Effector memory CD8-positive, alpha-beta T cell (primary cell): Measurements from ENCODE around the gene COX10.
"Not testable (repeated sequence)": the region's sequence is repeated elsewhere in the genome, so short reads cannot be mapped to it uniquely, and the experiment has no call there.

Experiments used
- ATAC-seq: fragments of 150-1000 bp; cut with Tn5 transposase; replicated peaks from 2 replicates; pipeline ENCODE4 v1.10.0; 2021; ENCODE audit warnings: mild to moderate bottlenecking, moderate library complexity
- DNase-seq, 3 experiments: peaks; one replicate each; pipeline ENCODE4 v3.0.0; 2021
- H3K27ac Mint-ChIP-seq, 2 donors: one replicate each; pipeline ENCODE4 v1.8.0; 2022; ENCODE audit warnings: mild to moderate bottlenecking in 2 of 2, mixed read lengths in 2 of 2, moderate library complexity in 2 of 2
- H3K27me3 Mint-ChIP-seq, 2 donors: one replicate each; pipeline ENCODE4 v1.8.0; 2022; ENCODE audit warnings: mixed read lengths in 2 of 2
- H3K36me3 Mint-ChIP-seq: one replicate; pipeline ENCODE4 v1.8.0; 2022; ENCODE audit warnings: mild to moderate bottlenecking, moderate library complexity, mixed read lengths; ENCODE audit not compliant: insufficient read depth
- H3K4me1 Mint-ChIP-seq, 2 donors: one replicate each; pipeline ENCODE4 v1.8.0; 2022; ENCODE audit warnings: low read depth in 2 of 2, mixed read lengths in 2 of 2
- H3K4me3 Mint-ChIP-seq, 2 donors: one replicate each; pipeline ENCODE4 v1.8.0; 2022; ENCODE audit warnings: mild to moderate bottlenecking in 2 of 2, mixed read lengths in 2 of 2, moderate library complexity in 2 of 2
- H3K9me3 Mint-ChIP-seq, 2 donors: one replicate each; pipeline ENCODE4 v1.8.0; 2022; ENCODE audit warnings: mixed read lengths in 2 of 2

Gene COX10

GRCh38 chr17:14149751-14150150, 80.4 kb downstream of the COX10 start:
- ATAC-seq (no peak), DNase-seq (no peak)
- H3K4me3 Mint-ChIP-seq = no peak overlapping the region
- peaks cover 18 to 32% of the 10 kb centered on the region in 2 donors for H3K4me1 Mint-ChIP-seq
- peaks cover 3% of the 10 kb centered on the region for H3K36me3 Mint-ChIP-seq
- no peak overlapping the region for H3K27ac Mint-ChIP-seq
- H3K9me3 Mint-ChIP-seq = no peaks in the 10 kb centered on the region
- H3K27me3 Mint-ChIP-seq = no peaks in the 10 kb centered on the region

DNA sequence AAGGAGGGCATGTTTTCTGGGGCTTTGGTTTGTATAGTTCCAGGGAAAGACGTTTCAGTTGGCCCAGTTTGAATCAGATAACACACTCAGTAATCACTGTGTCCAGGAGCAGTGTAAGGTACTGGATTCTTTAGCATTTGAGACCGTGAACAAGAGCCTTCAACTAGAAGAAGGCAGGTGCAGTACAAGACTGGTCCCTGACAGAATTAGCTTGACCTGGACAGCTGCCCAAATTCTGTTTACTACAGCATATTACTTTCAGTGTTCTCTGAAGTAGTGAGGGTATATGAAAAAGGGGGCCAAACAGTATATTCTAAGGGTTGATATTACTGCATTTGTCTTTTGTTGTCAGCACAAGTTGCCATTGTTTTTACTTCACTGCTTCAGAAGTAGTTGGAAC, 81.3 kb downstream of the COX10 start:
- DNase-seq (no peak), ATAC-seq (no peak)
- Mint-ChIP-seq H3K4me1 (peaks cover 14 to 35% of the 10 kb centered on the region in 2 donors), H3K36me3 (peaks cover 7% of the 10 kb centered on the region), H3K27ac (no peak overlapping the region), H3K4me3 (no peak overlapping the region), H3K9me3 (no peaks in the 10 kb centered on the region), H3K27me3 (no peaks in the 10 kb centered on the region)

- H3K4me3 Mint-ChIP-seq = no peak overlapping the region
- no peak overlapping the region for H3K27ac Mint-ChIP-seq
- H3K4me1 Mint-ChIP-seq = peaks cover 20 to 32% of the 10 kb centered on the region in 2 donors
- no peaks in the 10 kb centered on the region for H3K9me3 Mint-ChIP-seq
- DNase-seq (no peak), ATAC-seq (no peak)
- peaks cover 7% of the 10 kb centered on the region for H3K36me3 Mint-ChIP-seq
- H3K27me3 Mint-ChIP-seq = no peaks in the 10 kb centered on the region
Observed at GRCh38 chr17:14152721-14153120, 83.4 kb downstream of the COX10 start.

DNA sequence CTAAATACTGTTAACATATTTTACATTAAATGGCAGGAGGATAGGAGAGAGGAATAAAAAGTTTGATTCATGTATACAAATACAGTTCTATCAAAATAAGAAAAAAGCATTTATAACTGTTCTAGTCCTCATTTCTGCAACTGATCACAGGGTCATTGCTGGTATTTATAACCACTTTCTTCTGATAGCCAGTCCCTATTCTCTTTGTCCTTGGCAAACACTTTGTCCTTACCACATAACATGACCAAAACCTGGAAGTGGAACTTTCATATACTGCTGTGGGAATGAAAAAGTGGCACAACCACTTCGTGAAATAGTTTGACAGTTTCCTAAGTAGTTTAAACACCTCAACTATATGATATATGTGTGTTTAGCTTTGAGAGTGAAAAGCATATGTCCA, 84.1 kb downstream of the COX10 start:
- Mint-ChIP-seq H3K27ac (no peak overlapping the region), H3K4me3 (no peak overlapping the region), H3K27me3 (no peaks in the 10 kb centered on the region), H3K9me3 (no peaks in the 10 kb centered on the region), H3K4me1 (peaks cover 20 to 32% of the 10 kb centered on the region in 2 donors), H3K36me3 (peaks cover 7% of the 10 kb centered on the region)
- no peak for DNase-seq
- no peak for ATAC-seq

DNA sequence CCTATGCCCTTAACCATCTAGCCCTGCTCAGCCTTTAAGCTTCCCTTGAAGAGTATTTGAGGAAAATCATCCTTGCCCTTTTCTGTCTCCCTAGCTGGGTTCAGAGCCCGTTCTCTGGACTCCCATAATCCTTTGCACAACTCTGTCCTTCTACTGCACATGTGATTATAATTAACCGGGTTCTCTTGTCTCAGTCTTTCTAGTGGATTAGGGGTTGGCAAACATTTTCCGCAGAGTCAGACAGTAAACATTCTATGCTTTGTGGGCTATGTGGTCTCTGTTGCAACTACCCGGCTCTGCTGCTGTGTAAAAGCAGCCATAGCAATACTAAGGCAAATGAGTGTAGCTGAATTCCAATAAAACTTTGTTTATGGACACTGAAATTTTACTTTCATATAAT, 87.4 kb downstream of the COX10 start:
- Mint-ChIP-seq H3K27ac (peak overlapping the region in 1 of 2 donors; percentile 47), H3K4me3 (no peak overlapping the region), H3K4me1 (peaks cover 10 to 22% of the 10 kb centered on the region in 2 donors), H3K36me3 (peaks cover 4% of the 10 kb centered on the region), H3K27me3 (no peaks in the 10 kb centered on the region), H3K9me3 (no peaks in the 10 kb centered on the region)
- no peak for DNase-seq
- ATAC-seq = no peak

GRCh38 chr17:14157822-14158221, 88.5 kb downstream of the COX10 start:
- DNase-seq (no peak), ATAC-seq (no peak)
- no peaks in the 10 kb centered on the region for H3K27me3 Mint-ChIP-seq
- H3K27ac Mint-ChIP-seq = no peak overlapping the region
- no peak overlapping the region for H3K4me3 Mint-ChIP-seq
- no peaks in the 10 kb centered on the region for H3K9me3 Mint-ChIP-seq
- H3K4me1 Mint-ChIP-seq = peaks cover 6 to 17% of the 10 kb centered on the region in 2 donors
- H3K36me3 Mint-ChIP-seq = peaks cover 4% of the 10 kb centered on the region

GRCh38 chr17:14158707-14159106, 89.4 kb downstream of the COX10 start:
- Mint-ChIP-seq H3K27ac (no peak overlapping the region), H3K4me3 (no peak overlapping the region), H3K9me3 (no peaks in the 10 kb centered on the region), H3K4me1 (peaks cover 6 to 15% of the 10 kb centered on the region in 2 donors), H3K36me3 (peaks cover 6% of the 10 kb centered on the region), H3K27me3 (no peaks in the 10 kb centered on the region)
- ATAC-seq = no peak
- no peak for DNase-seq

- Mint-ChIP-seq H3K27ac (no peak overlapping the region), H3K9me3 (no peaks in the 10 kb centered on the region), H3K4me1 (peaks cover 6 to 14% of the 10 kb centered on the region in 2 donors), H3K27me3 (no peaks in the 10 kb centered on the region), H3K36me3 (peaks cover 4% of the 10 kb centered on the region), H3K4me3 (no peak overlapping the region)
- ATAC-seq (no peak), DNase-seq (no peak)
Observed at GRCh38 chr17:14161419-14161818, 92.1 kb downstream of the COX10 start.

DNA sequence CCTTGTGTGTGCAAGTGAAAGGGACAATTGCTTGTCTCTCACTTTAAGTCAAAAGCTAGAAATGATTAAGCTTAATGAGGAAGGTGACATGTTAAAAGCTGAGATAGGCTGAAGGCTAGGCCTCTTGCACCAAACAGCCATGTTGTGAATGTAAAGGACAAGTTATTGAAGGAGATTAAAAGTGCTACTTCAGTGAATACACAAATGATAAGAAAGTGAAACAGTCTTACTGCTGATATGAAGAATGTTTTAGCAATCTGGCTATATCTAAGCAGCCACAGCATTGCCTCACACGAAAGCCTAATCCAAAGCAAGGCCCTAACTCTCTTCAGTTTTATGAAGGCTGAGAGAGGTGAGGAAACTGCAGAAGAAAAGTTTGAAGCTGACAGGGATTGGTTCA, 96.3 kb downstream of the COX10 start:
- DNase-seq = no peak
- Mint-ChIP-seq H3K4me1 (peaks cover 0 to 8% of the 10 kb centered on the region in 2 donors), H3K27me3 (no peaks in the 10 kb centered on the region), H3K27ac (peak overlapping the region in 1 of 2 donors; percentile 2), H3K36me3 (peaks cover 7% of the 10 kb centered on the region), H3K9me3 (peaks cover 0 to 6% of the 10 kb centered on the region in 2 donors), H3K4me3 (no peak overlapping the region)
- ATAC-seq = no peak

DNA sequence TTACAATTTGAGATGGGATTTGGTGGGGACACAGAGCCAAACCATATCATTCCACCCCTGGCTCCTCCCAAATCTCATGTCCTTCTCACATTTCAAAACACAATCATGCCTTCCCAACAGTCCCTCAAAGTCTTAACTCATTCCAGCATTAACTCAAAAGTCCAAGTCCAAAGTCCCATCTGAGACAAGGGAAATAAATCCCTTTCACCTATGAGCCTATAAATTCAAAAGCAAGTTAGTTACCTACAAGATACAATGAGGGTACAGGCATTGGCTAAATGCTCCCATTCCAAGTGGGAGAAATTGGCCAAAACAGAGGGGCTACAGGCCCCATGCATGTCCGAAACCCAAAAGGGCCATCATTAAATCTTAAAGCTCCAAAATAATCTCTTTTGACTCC, 98.5 kb downstream of the COX10 start:
- not testable (repeated sequence) for DNase-seq, H3K27me3 Mint-ChIP-seq, ATAC-seq, H3K27ac Mint-ChIP-seq, H3K4me1 Mint-ChIP-seq, H3K4me3 Mint-ChIP-seq, H3K9me3 Mint-ChIP-seq
- H3K36me3 Mint-ChIP-seq = peaks cover 10% of the 10 kb centered on the region

- ATAC-seq (no peak), DNase-seq (no peak)
- Mint-ChIP-seq H3K4me1 (peaks cover 0 to 7% of the 10 kb centered on the region in 2 donors), H3K27me3 (no peaks in the 10 kb centered on the region), H3K36me3 (peaks cover 9% of the 10 kb centered on the region), H3K27ac (no peak overlapping the region), H3K9me3 (peaks cover 0 to 6% of the 10 kb centered on the region in 2 donors), H3K4me3 (no peak overlapping the region)
Observed at GRCh38 chr17:14168582-14168981, 99.3 kb downstream of the COX10 start.

DNA sequence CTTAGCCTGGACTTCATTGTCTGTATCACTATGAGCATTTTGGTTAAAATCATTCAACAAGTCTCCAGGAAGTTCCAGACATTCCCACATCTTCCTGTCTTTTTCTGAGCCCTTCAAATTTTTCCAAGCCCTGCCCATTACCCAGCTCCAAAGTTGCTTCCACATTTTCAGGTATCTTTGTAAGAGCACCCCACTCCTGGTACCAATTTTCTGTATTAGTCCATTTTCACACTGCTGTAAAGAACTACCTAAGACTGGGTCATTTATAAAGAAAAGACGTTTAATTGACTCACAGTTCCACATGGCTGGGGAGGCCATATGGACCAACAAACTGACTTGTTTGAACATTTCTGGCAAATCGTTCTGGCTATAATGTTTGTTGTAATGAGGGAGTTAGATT, 100.0 kb downstream of the COX10 start:
- Mint-ChIP-seq H3K4me1 (peaks cover 0 to 4% of the 10 kb centered on the region in 2 donors), H3K36me3 (peaks cover 7% of the 10 kb centered on the region), H3K27me3 (no peaks in the 10 kb centered on the region), H3K4me3 (no peak overlapping the region), H3K27ac (no peak overlapping the region), H3K9me3 (peaks cover 0 to 6% of the 10 kb centered on the region in 2 donors)
- no peak for DNase-seq
- ATAC-seq = no peak

- no peak overlapping the region for H3K27ac Mint-ChIP-seq
- peaks cover 0 to 4% of the 10 kb centered on the region in 2 donors for H3K4me1 Mint-ChIP-seq
- no peaks in the 10 kb centered on the region for H3K27me3 Mint-ChIP-seq
- H3K4me3 Mint-ChIP-seq = no peak overlapping the region
- H3K9me3 Mint-ChIP-seq = peaks cover 0 to 6% of the 10 kb centered on the region in 2 donors
- H3K36me3 Mint-ChIP-seq = peaks cover 7% of the 10 kb centered on the region
- DNase-seq (no peak), ATAC-seq (no peak)
Observed at GRCh38 chr17:14169901-14170300, 100.6 kb downstream of the COX10 start.

- H3K36me3 Mint-ChIP-seq, DNase-seq, H3K27me3 Mint-ChIP-seq, H3K27ac Mint-ChIP-seq, H3K9me3 Mint-ChIP-seq, H3K4me3 Mint-ChIP-seq, ATAC-seq, H3K4me1 Mint-ChIP-seq: not testable (repeated sequence)
Observed at GRCh38 chr17:14176989-14177388, 107.7 kb downstream of the COX10 start.

- not testable (repeated sequence) for H3K9me3 Mint-ChIP-seq, H3K27me3 Mint-ChIP-seq, DNase-seq, H3K27ac Mint-ChIP-seq, ATAC-seq, H3K4me3 Mint-ChIP-seq, H3K36me3 Mint-ChIP-seq, H3K4me1 Mint-ChIP-seq
Observed at GRCh38 chr17:14177801-14178200, 108.5 kb downstream of the COX10 start.
